GM23338 (cell line): Measurements from ENCODE around the gene PDIA5. TPM values are rescaled to one million over a fixed set of nuclear protein-coding genes. Genes with fewer than 3 reads are reported as not detected.

Experiments
- ATAC-seq: fragments of 200-7000 bp; cut with Tn5 transposase; 3 replicates; pipeline ENCODE4 v1.9.1; 2020
- DNase-seq: peaks from one replicate; pipeline ENCODE4 v3.0.0-alpha.2; 2015; ENCODE audit warnings: low spot score
- H2AFZ ChIP-seq: fragments of 200-600 bp; sonication (generic); 2 replicates; pipeline ENCODE4 v1.8.0; 2016; ENCODE audit warnings: antibody characterized with exemption, mild to moderate bottlenecking, moderate library complexity
- H3F3A ChIP-seq: fragments of 200-600 bp; sonication (generic); replicated peaks from 2 replicates; pipeline ENCODE4 v1.8.0; 2017; ENCODE audit warnings: antibody characterized with exemption, mixed run types, low read depth
- H3K27ac ChIP-seq: fragments of 200-600 bp; sonication (generic); 2 replicates; pipeline ENCODE4 v1.6.1; 2016; ENCODE audit warnings: low read depth
- H3K27me3 ChIP-seq: fragments of 200-600 bp; sonication (generic); 2 replicates; pipeline ENCODE4 v1.8.0; 2016; ENCODE audit warnings: mild to moderate bottlenecking, mixed run types, moderate library complexity; ENCODE audit not compliant: insufficient read depth
- H3K36me3 ChIP-seq: fragments of 200-600 bp; sonication (generic); 2 replicates; pipeline ENCODE4 v1.8.0; 2016; ENCODE audit warnings: mild to moderate bottlenecking; ENCODE audit not compliant: insufficient read depth
- H3K4me1 ChIP-seq: fragments of 200-600 bp; sonication (generic); 2 replicates; pipeline ENCODE4 v1.8.0; 2016; ENCODE audit warnings: mild to moderate bottlenecking, moderate library complexity; ENCODE audit not compliant: insufficient read depth
- H3K4me2 ChIP-seq: fragments of 200-600 bp; sonication (generic); 2 replicates; pipeline ENCODE4 v1.7.1; 2017; ENCODE audit warnings: mixed run types
- H3K4me3 ChIP-seq: fragments of 200-600 bp; sonication (generic); 2 replicates; pipeline ENCODE4 v1.6.1; 2016; ENCODE audit warnings: mixed run types
- H3K79me2 ChIP-seq: fragments of 200-600 bp; sonication (generic); replicated peaks from 2 replicates; pipeline ENCODE4 v1.8.0; 2017; ENCODE audit warnings: mild to moderate bottlenecking; ENCODE audit not compliant: insufficient read depth
- H3K9me2 ChIP-seq: fragments of 200-600 bp; sonication (generic); 2 replicates; pipeline ENCODE4 v1.8.0; 2017; ENCODE audit not compliant: insufficient read depth
- H4K20me1 ChIP-seq: fragments of 200-600 bp; sonication (generic); replicated peaks from 2 replicates; pipeline ENCODE4 v1.8.0; 2017; ENCODE audit warnings: mild to moderate bottlenecking; ENCODE audit not compliant: insufficient read depth
- H3K27ac Mint-ChIP-seq: 2 replicates; pipeline ENCODE4 v1.8.0; 2020; ENCODE audit warnings: inconsistent platforms, mild to moderate bottlenecking, moderate library complexity, mixed read lengths
- H3K27me3 Mint-ChIP-seq: 3 replicates; pipeline ENCODE4 v1.8.0; 2022; ENCODE audit warnings: low read depth, mild to moderate bottlenecking, moderate library complexity, mixed read lengths, inconsistent platforms; ENCODE audit not compliant: insufficient read depth, poor library complexity
- H3K36me3 Mint-ChIP-seq: 3 replicates; pipeline ENCODE4 v1.8.0; 2021; ENCODE audit warnings: low read depth, mild to moderate bottlenecking, inconsistent platforms, moderate library complexity, mixed read lengths
- H3K4me1 Mint-ChIP-seq: 3 replicates; pipeline ENCODE4 v1.8.0; 2020; ENCODE audit warnings: mild to moderate bottlenecking, inconsistent platforms, mixed read lengths
- H3K4me3 Mint-ChIP-seq: 3 replicates; pipeline ENCODE4 v1.8.0; 2021; ENCODE audit warnings: moderate library complexity, mild to moderate bottlenecking, inconsistent platforms, mixed read lengths
- H3K9me3 Mint-ChIP-seq: 3 replicates; pipeline ENCODE4 v1.8.0; 2020; ENCODE audit warnings: moderate library complexity, mild to moderate bottlenecking, inconsistent platforms, mixed read lengths
- CREB1 ChIP-seq: fragments of 250-450 bp; sonication (Bioruptor Pico); IDR thresholded peaks from 2 replicates; pipeline ENCODE4 v1.5.0; 2020; ENCODE audit warnings: low read depth, mild to moderate bottlenecking, moderate library complexity
- CTCF ChIP-seq, 2 experiments: fragments of 200-600 bp in 1 of 2; sonication (generic) in 1 of 2; conservative IDR thresholded peaks; 2 replicates each; pipeline versions ENCODE4 v1.5.1 to v1.6.1; 2016 to 2017; ENCODE audit warnings: antibody characterized with exemption in 2 of 2, low read depth in 2 of 2, mild to moderate bottlenecking in 2 of 2, moderate library complexity in 1 of 2
- JUNB ChIP-seq: IDR thresholded peaks from one replicate; pipeline ENCODE4 v1.6.1; 2016; ENCODE audit warnings: antibody characterized with exemption; ENCODE audit not compliant: unreplicated experiment
- NANOG ChIP-seq: IDR thresholded peaks from 2 replicates; pipeline ENCODE4 v1.6.1; 2016; ENCODE audit warnings: antibody characterized with exemption, borderline replicate concordance
- REST ChIP-seq: IDR thresholded peaks from one replicate; pipeline ENCODE4 v1.6.1; 2018; ENCODE audit warnings: antibody characterized with exemption; ENCODE audit not compliant: unreplicated experiment
- STAT1 ChIP-seq: IDR thresholded peaks from one replicate; pipeline ENCODE4 v1.6.1; 2016; ENCODE audit warnings: antibody characterized with exemption; ENCODE audit not compliant: unreplicated experiment
- ZNF114 ChIP-seq: fragments of 250-450 bp; sonication (Bioruptor Pico); IDR thresholded peaks from 2 replicates; pipeline ENCODE4 v1.5.0; 2020; ENCODE audit warnings: mild to moderate bottlenecking, moderate library complexity
- ZNF462 ChIP-seq: fragments of 250-450 bp; sonication (Bioruptor Pico); IDR thresholded peaks from 2 replicates; pipeline ENCODE4 v1.5.0; 2020; ENCODE audit warnings: mild to moderate bottlenecking, moderate library complexity
- polyA plus RNA-seq: library from polyadenylated mRNA; unstranded; fragments of >200 nt; fragmentation: Nextera tagmentation; extraction: Ambion mirVana; gene quantifications from 2 replicates; pipeline ENCODE4 v1.2.1, GENCODE V29; 2016
- total RNA-seq: library from RNA; depleted of rRNA; stranded (reverse); fragments of >200 nt; shearing (Covaris generic); gene quantifications from 2 replicates; pipeline ENCODE4 v1.2.3, GENCODE V29; 2014

PDIA5 gene
- total and polyA plus RNA-seq, 2 experiments from 2014 or later: 22.9 to 28.1 TPM

- TF ChIP-seq ZNF462 (CRISPR knock-in tag): no peak
- no peak for TF ChIP-seq REST
- TF ChIP-seq JUNB: no peak
- TF ChIP-seq ZNF114: no peak
Measured at GRCh38 chr3:123157598-123158287, 90.9 kb downstream of the PDIA5 start (continued).

- ATAC-seq: no peak
- Histone ChIP-seq H3K79me2 (no peaks in the 10 kb centered on the region), H3K4me3 (no peak overlapping the region), H3K36me3 (peaks cover 4% of the 10 kb centered on the region), H3K4me2 (no peak overlapping the region), H2AFZ (no peak overlapping the region), H3K27me3 (no peaks in the 10 kb centered on the region), H4K20me1 (no peaks in the 10 kb centered on the region), H3K27ac (no peak overlapping the region), H3K9me2 (no peaks in the 10 kb centered on the region), H3F3A (no peaks in the 10 kb centered on the region), H3K4me1 (no peaks in the 10 kb centered on the region)
- Mint-ChIP-seq H3K4me3 (no peak overlapping the region), H3K27ac (no peak overlapping the region), H3K27me3 (peaks cover 7% of the 10 kb centered on the region), H3K4me1 (no peaks in the 10 kb centered on the region; the same call in 2 of the 3 replicates), H3K36me3 (peaks cover 20% of the 10 kb centered on the region), H3K9me3 (no peaks in the 10 kb centered on the region; the same call in 2 of the 3 replicates)
- no peak for DNase-seq
- TF ChIP-seq CREB1: no peak
- TF ChIP-seq STAT1: no peak
- no peak for TF ChIP-seq NANOG
- no peak for TF ChIP-seq CTCF (conservative IDR thresholded peaks at IDR 0.05; ENCODE audit: low read depth in 2 of 2)
- TF ChIP-seq ZNF114: no peak
- no peak for TF ChIP-seq JUNB
Measured at GRCh38 chr3:123158330-123158729, 91.5 kb downstream of the PDIA5 start.
